ENCODE data around the gene MYOT. TPM values are rescaled to one million over a fixed set of nuclear protein-coding genes. Genes with fewer than 3 reads are reported as not detected.

The MYOT gene
- total RNA-seq, 1 experiment from 2014 or later = not detected

GRCh38 chr5:137834498-137835049 is 33.1 kb upstream of the MYOT start:
- Histone ChIP-seq H3K9me3 (ENCODE audit: low read depth, low read length, poor library complexity, severe bottlenecking) (no peaks in the 10 kb centered on the region), H3K4me1 (ENCODE audit: insufficient read depth, low read length, poor library complexity, severe bottlenecking) (no peaks in the 10 kb centered on the region), H3K27ac (ENCODE audit: low read depth, low read length, poor library complexity, severe bottlenecking) (no peak overlapping the region), H3K27me3 (replicated peaks; ENCODE audit: insufficient read depth, low read depth, low read length, poor library complexity) (peaks cover 7% of the 10 kb centered on the region), H3K4me3 (ENCODE audit: low read depth, low read length, poor library complexity, severe bottlenecking) (no peak overlapping the region), H3K36me3 (ENCODE audit: insufficient read depth, low read length, poor library complexity, severe bottlenecking) (no peaks in the 10 kb centered on the region)
- BruUV-seq (replicated peaks) = no TSS peak
- DNase-seq (ENCODE audit: low spot score) = no peak
- TF ChIP-seq EZH2 (IDR thresholded peaks at IDR 0.05; ENCODE audit: borderline replicate concordance, low read depth, low read length, poor library complexity, severe bottlenecking) = no peak
- no peak for TF ChIP-seq CTCF (conservative IDR thresholded peaks at IDR 0.05; ENCODE audit: low read depth, low read length)
- intact Hi-C loops (cut with micrococcal nuclease; ENCODE audit: unreplicated experiment) = no loop called here
- CTCF ChIA-PET = no interaction called here
- POLR2A ChIA-PET (ENCODE audit: low non-redundant PET) = no interaction called here

DNA sequence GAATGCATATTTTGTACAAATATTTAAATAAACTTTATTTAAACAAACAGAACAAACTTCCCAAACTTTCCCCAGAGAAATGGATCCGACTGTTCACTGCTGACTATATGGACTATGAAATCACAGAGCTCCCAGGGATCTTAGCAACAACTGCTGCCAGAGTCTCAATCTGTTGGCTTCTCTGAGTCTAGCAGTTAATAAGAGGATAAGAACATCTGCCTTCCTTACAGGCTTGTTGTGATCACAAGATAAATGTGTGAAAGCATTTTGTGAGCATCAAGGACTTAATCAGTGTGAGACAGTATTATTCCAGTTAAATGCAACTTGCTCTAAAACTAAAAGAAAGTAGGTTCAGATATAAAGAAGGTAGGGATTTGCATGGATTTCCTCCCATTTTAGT is 31.4 kb upstream of the MYOT start:
- H3K27me3 ChIP-seq (replicated peaks; ENCODE audit: insufficient read depth, low read depth, low read length, poor library complexity) = peaks cover 7% of the 10 kb centered on the region
- TF ChIP-seq CTCF (conservative IDR thresholded peaks at IDR 0.05; ENCODE audit: low read depth, low read length) = no peak
- TF ChIP-seq EZH2 (IDR thresholded peaks at IDR 0.05; ENCODE audit: borderline replicate concordance, low read depth, low read length, poor library complexity, severe bottlenecking) = no peak
- H3K9me3 ChIP-seq (ENCODE audit: low read depth, low read length, poor library complexity, severe bottlenecking) = no peaks in the 10 kb centered on the region
- H3K4me1 ChIP-seq (ENCODE audit: insufficient read depth, low read length, poor library complexity, severe bottlenecking) = no peaks in the 10 kb centered on the region
- no peak overlapping the region for H3K27ac ChIP-seq (ENCODE audit: low read depth, low read length, poor library complexity, severe bottlenecking)
- H3K36me3 ChIP-seq (ENCODE audit: insufficient read depth, low read length, poor library complexity, severe bottlenecking) = no peaks in the 10 kb centered on the region
- no TSS peak for BruUV-seq (replicated peaks)
- H3K4me3 ChIP-seq (ENCODE audit: low read depth, low read length, poor library complexity, severe bottlenecking) = no peak overlapping the region
- no peak for DNase-seq (ENCODE audit: low spot score)
- CTCF ChIA-PET = no interaction called here
- POLR2A ChIA-PET (ENCODE audit: low non-redundant PET) = no interaction called here
- intact Hi-C loops (cut with micrococcal nuclease; ENCODE audit: unreplicated experiment) = no loop called here

GRCh38 chr5:137836997-137837396 is 30.7 kb upstream of the MYOT start:
- Histone ChIP-seq H3K4me1 (ENCODE audit: insufficient read depth, low read length, poor library complexity, severe bottlenecking) (no peaks in the 10 kb centered on the region), H3K36me3 (ENCODE audit: insufficient read depth, low read length, poor library complexity, severe bottlenecking) (no peaks in the 10 kb centered on the region), H3K4me3 (ENCODE audit: low read depth, low read length, poor library complexity, severe bottlenecking) (no peak overlapping the region), H3K27me3 (replicated peaks; ENCODE audit: insufficient read depth, low read depth, low read length, poor library complexity) (peaks cover 7% of the 10 kb centered on the region), H3K9me3 (ENCODE audit: low read depth, low read length, poor library complexity, severe bottlenecking) (no peaks in the 10 kb centered on the region), H3K27ac (ENCODE audit: low read depth, low read length, poor library complexity, severe bottlenecking) (no peak overlapping the region)
- BruUV-seq (replicated peaks) = no TSS peak
- TF ChIP-seq EZH2 (IDR thresholded peaks at IDR 0.05; ENCODE audit: borderline replicate concordance, low read depth, low read length, poor library complexity, severe bottlenecking) (no peak), CTCF (conservative IDR thresholded peaks at IDR 0.05; ENCODE audit: low read depth, low read length) (no peak)
- no peak for DNase-seq (ENCODE audit: low spot score)
- intact Hi-C loops (cut with micrococcal nuclease; ENCODE audit: unreplicated experiment) = no loop called here
- POLR2A ChIA-PET (ENCODE audit: low non-redundant PET) = no interaction called here
- CTCF ChIA-PET = no interaction called here
